Measurements from ENCODE around the gene KIRREL3. TPM values are rescaled to one million over a fixed set of nuclear protein-coding genes. Genes with fewer than 3 reads are reported as not detected.

KIRREL3 gene
- total RNA-seq, 1 experiment from 2014 or later = 0.28 TPM

- peak; percentile 25 for DNase-seq (ENCODE audit: low spot score)
Observed at GRCh38 chr11:126874831-126875230, 125.7 kb downstream of the KIRREL3 start.

GRCh38 chr11:126874276-126874675, 126.3 kb downstream of the KIRREL3 start:
- no peak for DNase-seq (ENCODE audit: low spot score)

- DNase-seq (ENCODE audit: low spot score) = peak; percentile 69
Observed at GRCh38 chr11:126871792-126872191, 128.8 kb downstream of the KIRREL3 start.

DNA sequence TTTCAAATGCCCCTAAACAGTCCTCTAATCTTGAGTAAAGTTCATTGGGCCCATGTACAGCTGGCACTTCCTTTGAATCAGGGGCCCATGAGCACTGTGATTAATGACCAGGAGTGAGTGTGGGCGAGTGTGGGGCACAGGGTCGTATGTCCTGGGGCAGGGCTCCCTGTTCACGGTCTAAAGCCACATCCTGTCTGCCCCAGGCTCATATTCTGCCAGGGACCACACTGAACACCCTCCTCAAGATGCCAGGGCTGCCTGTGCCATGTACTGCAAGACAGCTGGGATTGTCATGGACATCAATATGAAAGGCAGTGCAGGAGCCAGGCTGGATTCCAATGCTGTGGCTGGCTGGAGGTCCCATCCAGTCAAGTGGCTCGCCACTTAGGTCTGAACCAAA, 130.5 kb downstream of the KIRREL3 start:
- DNase-seq (ENCODE audit: low spot score) = no peak

- no peak for DNase-seq (ENCODE audit: low spot score)
Observed at GRCh38 chr11:126868741-126869140, 131.8 kb downstream of the KIRREL3 start.

DNA sequence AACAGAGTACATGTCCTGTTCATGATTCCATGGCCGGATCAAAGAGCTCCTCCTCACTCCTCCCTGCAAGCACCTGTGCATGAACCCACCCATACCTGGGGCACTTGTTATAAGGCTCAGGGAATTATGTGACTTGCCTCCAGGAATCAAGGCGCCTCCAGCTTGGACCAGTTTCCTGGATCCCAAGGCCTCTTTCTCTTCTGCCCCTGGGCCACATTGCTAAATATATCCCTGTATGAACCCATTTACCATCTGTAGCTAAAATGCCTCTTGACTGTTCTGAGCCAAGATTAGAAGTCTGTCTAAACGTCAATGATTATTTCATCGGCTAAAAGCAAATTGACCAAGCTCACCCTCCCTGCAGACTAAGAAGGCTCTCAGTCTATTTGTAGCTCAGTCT, 135.6 kb downstream of the KIRREL3 start:
- no peak for DNase-seq (ENCODE audit: low spot score)

DNA sequence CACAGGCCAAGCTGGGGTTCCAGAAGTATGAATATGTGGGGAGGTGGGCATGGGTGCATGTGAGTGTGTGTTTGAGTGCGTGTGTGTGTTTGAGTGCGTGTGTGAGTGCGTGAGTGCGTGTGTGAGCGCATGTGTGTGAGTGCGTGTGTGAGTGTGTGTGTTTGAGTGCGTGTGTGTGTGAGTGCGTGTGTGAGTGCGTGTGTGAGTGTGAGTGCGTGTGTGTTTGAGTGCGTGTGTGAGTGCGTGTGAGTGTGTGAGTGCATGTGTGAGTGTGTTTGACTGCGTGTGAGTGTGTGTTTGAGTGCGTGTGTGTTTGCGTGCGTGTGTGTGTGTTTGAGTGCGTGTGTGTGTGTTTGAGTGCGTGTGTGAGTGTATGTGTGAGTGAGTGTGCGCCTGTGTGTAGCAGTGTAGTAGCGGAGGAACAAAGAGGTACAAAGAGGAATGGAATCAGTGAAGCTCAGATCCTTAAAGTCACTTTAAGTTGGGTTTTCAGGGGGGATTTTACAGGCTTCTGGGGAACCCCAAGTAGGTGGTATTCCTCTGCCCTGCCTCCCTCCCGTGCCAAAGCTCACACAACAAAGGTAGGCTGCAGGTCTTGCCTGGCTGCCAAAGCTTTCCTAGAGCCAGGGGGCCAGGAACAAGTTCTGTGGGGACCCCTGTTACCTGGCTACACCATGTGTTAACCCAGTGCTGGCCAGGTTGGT, 137.1 kb downstream of the KIRREL3 start:
- DNase-seq (ENCODE audit: low spot score) = no peak

GRCh38 chr11:126862664-126863243, 137.8 kb downstream of the KIRREL3 start:
- peak; percentile 48 for DNase-seq (ENCODE audit: low spot score)

- no peak for DNase-seq (ENCODE audit: low spot score)
Observed at GRCh38 chr11:126861796-126862459, 138.6 kb downstream of the KIRREL3 start.

- DNase-seq (ENCODE audit: low spot score) = no peak
Observed at GRCh38 chr11:126857860-126858808, 142.4 kb downstream of the KIRREL3 start.

- no peak for DNase-seq (ENCODE audit: low spot score)
Observed at GRCh38 chr11:126855536-126855935, 145.0 kb downstream of the KIRREL3 start.

DNA sequence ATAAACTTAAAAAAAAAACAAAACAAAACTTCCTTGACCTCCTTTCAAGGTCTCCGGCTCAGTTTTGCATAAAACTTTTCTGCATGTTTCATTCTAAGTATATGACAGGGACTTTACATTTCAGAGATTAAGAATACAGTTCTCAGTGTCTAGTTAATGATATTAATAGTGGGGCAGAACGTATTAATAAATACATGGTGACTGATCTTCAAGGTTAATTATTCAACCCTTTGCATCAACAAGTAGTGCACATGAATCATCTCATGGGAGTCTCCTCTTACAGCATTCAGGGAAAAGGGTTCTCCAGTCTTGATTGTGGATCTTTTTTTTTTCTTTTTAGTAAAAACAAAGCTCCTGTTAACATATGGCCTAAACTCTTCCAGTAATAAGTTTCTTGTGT, 146.8 kb downstream of the KIRREL3 start:
- no peak for DNase-seq (ENCODE audit: low spot score)

GRCh38 chr11:126844789-126845188, 155.8 kb downstream of the KIRREL3 start:
- DNase-seq (ENCODE audit: low spot score) = no peak

DNA sequence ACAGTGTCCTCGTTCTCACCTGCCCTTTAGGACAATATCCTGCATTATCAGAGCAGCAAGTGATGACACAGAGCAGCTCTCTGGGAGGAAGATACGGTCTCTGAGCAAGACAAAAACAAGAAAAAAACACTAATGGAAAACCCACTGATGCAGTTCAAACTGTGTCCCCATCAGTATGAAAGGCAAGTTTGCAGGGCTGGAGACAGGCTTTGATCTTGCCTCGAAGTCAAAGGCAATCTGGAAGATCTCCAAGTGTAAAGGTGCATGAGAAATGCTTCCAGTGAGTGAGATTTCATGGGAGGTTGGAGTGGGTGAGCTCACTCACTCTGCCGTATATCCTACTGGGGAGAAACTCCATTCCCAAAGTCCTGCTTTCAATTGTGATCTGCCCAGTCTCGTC, 157.5 kb downstream of the KIRREL3 start:
- DNase-seq (ENCODE audit: low spot score) = no peak

GRCh38 chr11:126841999-126842398, 158.6 kb downstream of the KIRREL3 start:
- DNase-seq (ENCODE audit: low spot score) = no peak

DNA sequence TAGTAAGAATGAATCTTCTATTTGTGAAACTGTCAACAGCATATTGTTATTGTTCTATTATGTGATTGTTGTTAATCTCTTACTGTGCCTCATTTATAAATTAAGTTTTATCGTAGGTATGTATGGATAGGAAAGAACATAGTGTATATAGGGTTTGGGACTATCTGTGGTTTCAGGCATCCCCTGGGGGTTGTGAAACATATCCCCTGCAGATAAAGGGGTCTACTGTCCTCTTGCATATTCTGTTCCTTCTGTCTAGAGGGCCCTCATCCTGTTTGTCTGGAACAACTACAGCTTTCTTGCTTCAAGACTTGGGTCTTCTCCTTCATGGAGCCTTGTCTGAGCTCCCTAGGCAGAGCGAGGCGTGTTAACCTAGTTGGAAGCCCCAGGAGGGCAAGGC, 159.6 kb downstream of the KIRREL3 start:
- no peak for DNase-seq (ENCODE audit: low spot score)

DNA sequence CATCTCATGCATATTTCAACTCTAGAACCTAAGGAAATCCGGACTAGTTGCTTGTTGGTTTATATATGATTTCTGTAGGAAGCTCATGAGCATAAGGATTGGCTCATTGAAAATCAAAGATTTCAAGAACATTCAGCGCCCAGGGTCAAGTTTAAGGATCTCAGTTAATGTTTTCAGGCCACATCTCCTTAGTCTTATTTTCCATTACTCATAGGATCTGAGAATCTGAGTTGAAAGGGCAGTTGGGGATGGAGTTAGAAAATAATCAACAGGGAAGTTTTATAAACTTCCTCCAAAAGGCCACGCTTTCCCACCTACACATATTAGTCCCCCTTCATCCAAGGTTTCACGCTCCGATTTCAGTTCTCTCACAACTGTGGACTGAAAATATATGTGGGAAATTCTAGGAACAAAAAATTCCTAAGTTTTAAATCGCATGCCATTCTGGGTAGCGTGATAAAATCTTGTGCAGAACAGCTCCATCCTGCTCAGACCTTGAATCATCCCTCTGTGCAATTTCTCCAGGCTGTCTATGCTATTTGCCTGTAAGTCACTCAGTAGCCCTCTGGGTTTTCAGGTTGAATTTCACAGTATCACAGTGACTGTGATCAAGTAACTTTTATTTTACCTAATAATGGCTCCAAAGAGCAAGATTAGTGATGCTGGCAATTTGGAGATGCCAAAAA, 160.2 kb downstream of the KIRREL3 start:
- no peak for DNase-seq (ENCODE audit: low spot score)

DNA sequence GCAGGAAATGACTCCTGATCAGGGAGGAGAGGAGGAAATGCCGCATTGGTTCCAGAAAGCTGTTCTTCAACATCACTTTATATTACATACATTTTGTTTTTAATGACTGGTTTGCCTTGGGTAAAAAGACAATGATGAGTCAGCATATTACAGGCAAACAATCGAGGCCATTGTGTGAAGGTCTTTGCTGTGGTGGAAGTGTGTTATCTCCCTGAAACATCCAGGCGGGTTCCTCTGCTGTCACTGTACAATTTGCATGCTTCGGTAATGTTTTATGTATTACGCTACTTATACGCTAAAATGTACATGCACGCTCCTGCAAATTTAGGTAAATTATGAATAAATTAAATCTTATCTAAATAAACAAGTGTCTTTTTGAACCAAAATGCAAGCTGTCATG, 161.1 kb downstream of the KIRREL3 start:
- DNase-seq (ENCODE audit: low spot score) = peak; percentile 34

GRCh38 chr11:126838779-126839178, 161.8 kb downstream of the KIRREL3 start:
- no peak for DNase-seq (ENCODE audit: low spot score)

DNA sequence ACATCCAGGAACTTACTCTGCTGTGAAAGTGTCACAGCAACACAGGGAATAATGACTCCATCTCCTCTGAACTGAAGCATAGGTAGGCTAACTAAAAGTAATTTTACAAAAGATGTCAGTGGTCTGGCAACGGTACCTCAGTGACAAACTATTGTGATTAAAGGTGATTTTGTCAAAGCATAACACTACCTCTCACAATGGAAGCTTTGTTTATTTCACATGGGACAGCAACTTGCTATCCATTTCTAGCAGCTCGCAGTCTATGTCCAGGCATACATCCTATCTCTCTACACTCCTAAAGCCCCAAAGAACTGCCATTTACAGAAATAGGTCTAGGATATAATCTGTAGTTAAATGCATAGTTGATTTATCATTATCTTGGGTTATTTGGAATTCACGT, 163.0 kb downstream of the KIRREL3 start:
- no peak for DNase-seq (ENCODE audit: low spot score)

GRCh38 chr11:126834573-126834972, 166.0 kb downstream of the KIRREL3 start:
- DNase-seq (ENCODE audit: low spot score) = peak; percentile 45
